Measurements from ENCODE around the gene EVPL.
"Not testable (repeated sequence)": the region's sequence is repeated elsewhere in the genome, so short reads cannot be mapped to it uniquely, and the experiment has no call there.

The EVPL gene

GRCh38 chr17:76065775-76066174 is 38.7 kb upstream of the EVPL start:
- H3K4me3 ChIP-seq = no peak overlapping the region
- no peaks in the 10 kb centered on the region for H3K9me3 ChIP-seq (ENCODE audit: low read depth, low read length)
- TF ChIP-seq POLR2AphosphoS5 (IDR thresholded peaks at IDR 0.05; ENCODE audit: borderline replicate concordance, low read depth, low read length) = no peak
- no peak for TF ChIP-seq FOXP2 (optimal IDR thresholded peaks at IDR 0.05; ENCODE audit: control extremely low read depth, extremely low read length, insufficient read depth)
- no peak for TF ChIP-seq EZH2 (IDR thresholded peaks at IDR 0.05)
- H3K9ac ChIP-seq (ENCODE audit: insufficient read length) = no peak overlapping the region
- DNase-seq (ENCODE audit: low read depth, low spot score) = no peak
- peaks cover 72% of the 10 kb centered on the region for H3K36me3 ChIP-seq (ENCODE audit: insufficient read depth, low read length)
- no peak overlapping the region for H3K27ac ChIP-seq

GRCh38 chr17:76063875-76064546 is 36.9 kb upstream of the EVPL start:
- H3K9ac ChIP-seq (ENCODE audit: insufficient read length) = no peak overlapping the region
- DNase-seq (ENCODE audit: low read depth, low spot score) = no peak
- no peak overlapping the region for H3K4me3 ChIP-seq
- H3K27ac ChIP-seq = no peak overlapping the region
- no peaks in the 10 kb centered on the region for H3K9me3 ChIP-seq (ENCODE audit: low read depth, low read length)
- TF ChIP-seq EZH2 (IDR thresholded peaks at IDR 0.05) (no peak), FOXP2 (optimal IDR thresholded peaks at IDR 0.05; ENCODE audit: control extremely low read depth, extremely low read length, insufficient read depth) (no peak), POLR2AphosphoS5 (IDR thresholded peaks at IDR 0.05; ENCODE audit: borderline replicate concordance, low read depth, low read length) (no peak)
- H3K36me3 ChIP-seq (ENCODE audit: insufficient read depth, low read length) = peaks cover 82% of the 10 kb centered on the region

- H3K9me3 ChIP-seq (ENCODE audit: low read depth, low read length); H3K4me3 ChIP-seq; H3K9ac ChIP-seq (ENCODE audit: insufficient read length); H3K27ac ChIP-seq; DNase-seq (ENCODE audit: low read depth, low spot score): not testable (repeated sequence)
- peaks cover 75% of the 10 kb centered on the region for H3K36me3 ChIP-seq (ENCODE audit: insufficient read depth, low read length)
These were observed 31.2 kb upstream of the EVPL start for GRCh38 chr17:76058264-76058663.

GRCh38 chr17:76056882-76057281 is 29.8 kb upstream of the EVPL start:
- H3K9ac ChIP-seq (ENCODE audit: insufficient read length) = no peak overlapping the region
- no peaks in the 10 kb centered on the region for H3K9me3 ChIP-seq (ENCODE audit: low read depth, low read length)
- DNase-seq (ENCODE audit: low read depth, low spot score) = no peak
- no peak overlapping the region for H3K4me3 ChIP-seq
- no peak overlapping the region for H3K27ac ChIP-seq
- peaks cover 72% of the 10 kb centered on the region for H3K36me3 ChIP-seq (ENCODE audit: insufficient read depth, low read length)
- TF ChIP-seq EZH2 (IDR thresholded peaks at IDR 0.05) (no peak), POLR2AphosphoS5 (IDR thresholded peaks at IDR 0.05; ENCODE audit: borderline replicate concordance, low read depth, low read length) (no peak), FOXP2 (optimal IDR thresholded peaks at IDR 0.05; ENCODE audit: control extremely low read depth, extremely low read length, insufficient read depth) (no peak)

- Histone ChIP-seq H3K9me3 (ENCODE audit: low read depth, low read length) (no peaks in the 10 kb centered on the region), H3K27ac (no peak overlapping the region), H3K9ac (ENCODE audit: insufficient read length) (no peak overlapping the region), H3K36me3 (ENCODE audit: insufficient read depth, low read length) (peaks cover 75% of the 10 kb centered on the region), H3K4me3 (no peak overlapping the region)
- no peak for DNase-seq (ENCODE audit: low read depth, low spot score)
- no peak for TF ChIP-seq EZH2 (IDR thresholded peaks at IDR 0.05)
These were observed 27.0 kb upstream of the EVPL start for GRCh38 chr17:76054112-76054476.

- no peak overlapping the region for H3K4me3 ChIP-seq
- H3K36me3 ChIP-seq (ENCODE audit: insufficient read depth, low read length) = peaks cover 75% of the 10 kb centered on the region
- DNase-seq (ENCODE audit: low read depth, low spot score) = no peak
- TF ChIP-seq FOXP2 (optimal IDR thresholded peaks at IDR 0.05; ENCODE audit: control extremely low read depth, extremely low read length, insufficient read depth) = no peak
- TF ChIP-seq POLR2AphosphoS5 (IDR thresholded peaks at IDR 0.05; ENCODE audit: borderline replicate concordance, low read depth, low read length) = no peak
- TF ChIP-seq EZH2 (IDR thresholded peaks at IDR 0.05) = no peak
- H3K9ac ChIP-seq (ENCODE audit: insufficient read length) = no peak overlapping the region
- no peak overlapping the region for H3K27ac ChIP-seq
- H3K9me3 ChIP-seq (ENCODE audit: low read depth, low read length) = no peaks in the 10 kb centered on the region
These were observed 26.4 kb upstream of the EVPL start for GRCh38 chr17:76053246-76054111.

GRCh38 chr17:76051561-76051960 is 24.5 kb upstream of the EVPL start:
- no peaks in the 10 kb centered on the region for H3K9me3 ChIP-seq (ENCODE audit: low read depth, low read length)
- TF ChIP-seq EZH2 (IDR thresholded peaks at IDR 0.05) (no peak), POLR2AphosphoS5 (IDR thresholded peaks at IDR 0.05; ENCODE audit: borderline replicate concordance, low read depth, low read length) (no peak), FOXP2 (optimal IDR thresholded peaks at IDR 0.05; ENCODE audit: control extremely low read depth, extremely low read length, insufficient read depth) (no peak)
- H3K9ac ChIP-seq (ENCODE audit: insufficient read length) = no peak overlapping the region
- no peak for DNase-seq (ENCODE audit: low read depth, low spot score)
- no peak overlapping the region for H3K27ac ChIP-seq
- H3K36me3 ChIP-seq (ENCODE audit: insufficient read depth, low read length) = peaks cover 75% of the 10 kb centered on the region
- no peak overlapping the region for H3K4me3 ChIP-seq

- TF ChIP-seq POLR2AphosphoS5 (IDR thresholded peaks at IDR 0.05; ENCODE audit: borderline replicate concordance, low read depth, low read length) (no peak), FOXP2 (optimal IDR thresholded peaks at IDR 0.05; ENCODE audit: control extremely low read depth, extremely low read length, insufficient read depth) (no peak), EZH2 (IDR thresholded peaks at IDR 0.05) (no peak)
These were observed 23.7 kb upstream of the EVPL start for GRCh38 chr17:76050538-76051467.

More at GRCh38 chr17:76050538-76051467, 23.7 kb upstream of the EVPL start:
- Histone ChIP-seq H3K27ac (peak overlapping the region; percentile 31; the same call in 1 of the 2 replicates), H3K9me3 (ENCODE audit: low read depth, low read length) (no peaks in the 10 kb centered on the region), H3K36me3 (ENCODE audit: insufficient read depth, low read length) (peaks cover 74% of the 10 kb centered on the region), H3K4me3 (no peak overlapping the region), H3K9ac (ENCODE audit: insufficient read length) (no peak overlapping the region)
- no peak for DNase-seq (ENCODE audit: low read depth, low spot score)

Data from SK-N-MC (cell line).